Mucosa of descending colon (tissue), 3 donors: ENCODE results near the gene BPIFB3. TPM values are rescaled to one million over a fixed set of nuclear protein-coding genes. Genes with fewer than 3 reads are reported as not detected.

Source experiments
- ATAC-seq: fragments of 200-7000 bp; cut with Tn5 transposase; one replicate; pipeline ENCODE4 v1.9.1; 2020; ENCODE audit warnings: mild to moderate bottlenecking, moderate library complexity
- DNase-seq, 3 donors: peaks; one replicate each; pipeline ENCODE4 v3.0.0-alpha.2; 2020
- H3K36me3 ChIP-seq: fragments of 200-600 bp; one replicate; pipeline ENCODE4 v1.8.0; 2021; ENCODE audit warnings: low read depth, mild to moderate bottlenecking
- H3K4me1 ChIP-seq: fragments of 200-600 bp; one replicate; pipeline ENCODE4 v1.8.0; 2021; ENCODE audit warnings: low read depth, mild to moderate bottlenecking
- H3K4me3 ChIP-seq: fragments of 200-600 bp; one replicate; pipeline ENCODE4 v1.8.0; 2021; ENCODE audit warnings: mild to moderate bottlenecking
- H3K9me3 ChIP-seq: fragments of 200-600 bp; one replicate; pipeline ENCODE4 v1.8.0; 2021; ENCODE audit warnings: mild to moderate bottlenecking
- intact Hi-C, 2 donors: fragments of 100-400 bp; cut with DNase I in 1 of 2; cut with micrococcal nuclease in 1 of 2; formaldehyde crosslinking; loops; one replicate each; pipeline versions ENCODE4 v1.11.0 to v1.11.1; 2022; cut with DNase I, micrococcal nuclease
- total RNA-seq, 3 donors: library from RNA; stranded (reverse); fragmentation: NEBNext Ultra II Directional in 2 of 3; extraction: Animal tissue kit (Norgen Biotek cat#: 25700) in 2 of 3; gene quantifications; one replicate each; pipeline versions ENCODE4 v1.2.1 to v1.2.4, GENCODE V29; 2021 to 2023
- TF ChIP-seq, protein P1 (sequence below): fragments of 200-600 bp; IDR thresholded peaks from one replicate; pipeline ENCODE4 v1.8.0; 2022; ENCODE audit warnings: antibody characterized with exemption, mild to moderate bottlenecking
- donor health status: DM: no; HTN: no; CAD: no; lungs with moderate emphysema.
- donor health status: DM: no; HTN: no; CAD: no.
- donor health status: DM: no; HTN: yes; CAD: no.

The BPIFB3 gene
- total RNA-seq, 3 donors from 2014 or later = not detected

DNA sequence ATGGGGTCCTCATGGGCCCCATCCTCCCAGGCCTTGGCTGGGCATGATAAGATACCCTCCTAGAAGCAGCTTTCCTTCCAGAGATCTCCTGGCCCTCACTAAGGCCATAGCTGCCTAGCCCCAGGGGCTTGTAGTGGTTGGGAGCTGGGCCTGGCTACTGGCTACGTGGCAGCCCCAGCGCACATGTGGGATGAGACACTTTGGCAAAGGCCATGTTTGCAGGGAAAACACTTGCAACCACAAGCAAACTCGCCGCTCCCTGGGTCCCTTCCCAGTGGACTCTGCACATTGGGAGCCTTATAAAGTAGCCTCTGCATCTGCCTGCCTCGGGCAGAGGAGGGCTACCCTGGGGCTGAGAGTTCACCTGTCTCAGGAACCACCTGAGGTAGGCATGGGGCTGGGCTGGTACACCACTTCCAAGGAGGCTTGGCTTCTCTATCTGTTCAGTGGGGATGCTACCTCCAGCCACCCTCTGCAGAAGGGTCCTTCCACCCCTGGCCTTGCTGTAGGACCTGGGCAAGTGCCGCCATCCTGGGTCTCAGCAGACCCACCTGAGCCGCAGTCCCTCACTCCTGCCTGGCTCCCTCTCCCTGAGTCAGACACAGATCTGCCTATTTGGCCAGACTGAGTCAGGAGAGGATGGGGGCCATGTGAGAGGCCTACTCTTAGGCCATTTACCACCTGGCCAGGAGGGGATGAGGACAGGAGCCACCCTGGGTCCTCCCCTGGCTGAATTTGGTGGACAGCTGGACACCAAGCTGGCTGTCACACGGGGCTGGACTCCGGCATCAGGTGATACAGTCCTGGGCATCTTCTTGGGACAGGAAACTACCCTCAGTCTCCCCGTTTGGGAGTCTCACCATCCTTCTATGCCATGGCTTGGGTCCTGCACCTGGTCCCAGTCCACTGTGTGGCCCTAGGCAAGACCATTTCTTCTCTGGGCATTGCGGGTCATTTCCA lies 46.0 kb upstream of the BPIFB3 start, which contains the start of gene BPIFB2:
Gene BPIFB2 (plus strand): TSS at position 329 of the 960 bp plus-strand sequence. CDS start 871 bp downstream, outside the sequence.
- ATAC-seq = no peak
- TF ChIP-seq, protein P1, sequence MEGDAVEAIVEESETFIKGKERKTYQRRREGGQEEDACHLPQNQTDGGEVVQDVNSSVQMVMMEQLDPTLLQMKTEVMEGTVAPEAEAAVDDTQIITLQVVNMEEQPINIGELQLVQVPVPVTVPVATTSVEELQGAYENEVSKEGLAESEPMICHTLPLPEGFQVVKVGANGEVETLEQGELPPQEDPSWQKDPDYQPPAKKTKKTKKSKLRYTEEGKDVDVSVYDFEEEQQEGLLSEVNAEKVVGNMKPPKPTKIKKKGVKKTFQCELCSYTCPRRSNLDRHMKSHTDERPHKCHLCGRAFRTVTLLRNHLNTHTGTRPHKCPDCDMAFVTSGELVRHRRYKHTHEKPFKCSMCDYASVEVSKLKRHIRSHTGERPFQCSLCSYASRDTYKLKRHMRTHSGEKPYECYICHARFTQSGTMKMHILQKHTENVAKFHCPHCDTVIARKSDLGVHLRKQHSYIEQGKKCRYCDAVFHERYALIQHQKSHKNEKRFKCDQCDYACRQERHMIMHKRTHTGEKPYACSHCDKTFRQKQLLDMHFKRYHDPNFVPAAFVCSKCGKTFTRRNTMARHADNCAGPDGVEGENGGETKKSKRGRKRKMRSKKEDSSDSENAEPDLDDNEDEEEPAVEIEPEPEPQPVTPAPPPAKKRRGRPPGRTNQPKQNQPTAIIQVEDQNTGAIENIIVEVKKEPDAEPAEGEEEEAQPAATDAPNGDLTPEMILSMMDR = no peak
- no peak for DNase-seq
- Histone ChIP-seq H3K4me3 (no peak within 1 kb of the TSS), H3K4me1 (no peaks in the 10 kb centered on the region), H3K9me3 (no peaks in the 10 kb centered on the region), H3K36me3 (no peaks in the 10 kb centered on the region)
- intact Hi-C loops = no loop called here

DNA sequence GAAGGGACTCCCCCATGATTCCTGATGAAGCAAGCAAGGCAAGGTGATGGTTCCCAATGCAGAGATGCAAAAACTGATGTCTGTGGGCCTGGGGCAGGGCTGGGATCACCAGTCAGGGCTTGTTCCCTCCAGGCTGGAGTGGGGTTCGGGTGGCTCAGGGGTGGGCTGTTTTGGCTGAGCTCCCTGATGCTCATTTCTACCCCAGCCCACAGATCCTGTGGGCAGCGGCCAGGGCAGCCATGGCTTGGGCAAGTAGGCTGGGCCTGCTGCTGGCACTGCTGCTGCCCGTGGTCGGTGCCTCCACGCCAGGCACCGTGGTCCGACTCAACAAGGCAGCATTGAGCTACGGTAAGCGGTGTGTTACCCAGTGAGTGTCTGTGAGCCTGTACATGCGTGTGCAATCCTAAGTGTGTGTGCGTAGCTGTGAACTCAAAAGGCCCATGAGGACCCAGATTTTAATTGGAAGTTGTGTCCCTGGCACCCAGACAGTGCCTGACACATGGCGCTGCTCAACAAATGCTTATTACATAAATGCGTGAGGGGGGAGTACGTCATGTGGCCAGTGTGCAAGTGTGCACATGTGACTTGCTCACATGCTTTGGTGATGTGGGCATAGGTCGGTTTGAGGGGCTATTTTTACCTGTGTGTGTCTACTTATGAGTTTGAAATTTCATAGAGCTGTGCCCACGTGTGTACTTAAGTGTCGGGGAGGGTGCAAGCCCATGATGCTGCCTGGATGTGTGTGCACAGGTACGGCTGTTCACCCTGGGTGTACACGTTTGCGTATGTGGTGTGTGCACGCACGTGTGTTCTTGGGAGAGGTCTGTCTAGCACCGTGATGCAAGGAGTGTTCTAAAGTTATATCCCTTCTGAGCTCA lies 45.1 kb upstream of the BPIFB3 start:
- Histone ChIP-seq H3K4me1 (no peaks in the 10 kb centered on the region), H3K9me3 (no peaks in the 10 kb centered on the region), H3K36me3 (no peaks in the 10 kb centered on the region), H3K4me3 (no peak overlapping the region)
- TF ChIP-seq, protein P1 = no peak
- intact Hi-C loops = no loop called here
- no peak for ATAC-seq
- DNase-seq = no peak

GRCh38 chr20:33009214-33010132 lies 44.2 kb upstream of the BPIFB3 start:
- no peak overlapping the region for H3K4me3 ChIP-seq
- intact Hi-C loops = no loop called here
- H3K4me1 ChIP-seq = no peaks in the 10 kb centered on the region
- ATAC-seq = no peak
- no peaks in the 10 kb centered on the region for H3K9me3 ChIP-seq
- TF ChIP-seq, protein P1 = no peak
- H3K36me3 ChIP-seq = no peaks in the 10 kb centered on the region
- no peak for DNase-seq

DNA sequence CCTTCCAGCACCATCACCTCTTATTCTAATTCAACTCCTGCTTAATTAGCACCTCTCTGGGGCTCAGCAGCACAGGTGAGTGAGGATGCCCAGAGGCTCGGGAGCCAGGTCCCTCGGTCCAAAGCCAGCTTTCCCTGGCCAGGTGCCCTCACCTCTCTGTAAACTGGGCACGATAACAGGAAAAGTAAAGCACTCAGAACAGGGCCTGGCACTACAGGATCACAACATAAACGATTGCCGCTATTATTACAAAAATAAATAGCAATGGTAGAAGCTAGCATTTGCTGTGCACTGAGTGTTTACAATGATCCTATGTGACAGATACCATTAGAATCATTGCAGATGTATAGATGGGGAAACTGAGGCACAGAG lies 43.6 kb upstream of the BPIFB3 start:
- Histone ChIP-seq H3K9me3 (no peaks in the 10 kb centered on the region), H3K36me3 (no peaks in the 10 kb centered on the region), H3K4me3 (no peak overlapping the region), H3K4me1 (no peaks in the 10 kb centered on the region)
- intact Hi-C loops = no loop called here
- no peak for DNase-seq
- TF ChIP-seq, protein P1 = no peak
- ATAC-seq = no peak
